ENCODE data around the gene ZNF576. TPM values are rescaled to one million over a fixed set of nuclear protein-coding genes. Genes with fewer than 3 reads are reported as not detected.

ZNF576 gene
- total and polyA plus RNA-seq, 2 of the 4 experiments (the other 2 are of a cell fraction), result 13.8 to 19.5 TPM

- Histone ChIP-seq H3K4me2 (ENCODE audit: low read depth, low read length) (no peak overlapping the region), H3K79me1 (ENCODE audit: low read depth in 1 of 2, low read length in 2 of 2) (no peaks in the 10 kb centered on the region), H3K9me3 (ENCODE audit: control insufficient read depth, insufficient read depth, low read length) (no peaks in the 10 kb centered on the region), H3K56ac (ENCODE audit: extremely low read depth, insufficient read depth, low read length) (no peak overlapping the region), H4K8ac (ENCODE audit: low read depth in 2 of 2, low read length in 2 of 2) (peak overlapping the region; percentile 2 to 78; a peak in 1 of 4 replicates), H3K36me3 (ENCODE audit: control insufficient read depth, insufficient read depth, low read length) (no peaks in the 10 kb centered on the region), H3K4me3 (ENCODE audit: insufficient read depth, low read depth, low read length) (no peak overlapping the region), H3K18ac (ENCODE audit: low read depth, low read length) (no peak overlapping the region), H2BK20ac (ENCODE audit: low read depth, low read length) (no peak overlapping the region), H3K9ac (ENCODE audit: low read depth, low read length) (no peak overlapping the region), H3K14ac (replicated peaks; ENCODE audit: low read depth, low read length) (no peak overlapping the region), H2AFZ (replicated peaks; ENCODE audit: low read length, poor library complexity) (peak overlapping the region; percentile 0), H2BK5ac (ENCODE audit: low read depth, low read length, poor library complexity, severe bottlenecking) (no peak overlapping the region), H3K4me1 (ENCODE audit: control insufficient read depth, insufficient read depth, low read length) (peaks cover 5% of the 10 kb centered on the region; the same call in 1 of the 2 replicates), H2BK120ac (ENCODE audit: low read depth, low read length) (no peak overlapping the region), H4K20me1 (ENCODE audit: insufficient read depth, low read length) (no peaks in the 10 kb centered on the region), H3K4ac (ENCODE audit: low read depth, low read length) (no peak overlapping the region), H4K91ac (ENCODE audit: insufficient read depth, low read depth, low read length) (no peak overlapping the region), H3K27ac (ENCODE audit: insufficient read depth, low read length) (no peak overlapping the region), H3K9me1 (ENCODE audit: insufficient read depth, low read length) (no peaks in the 10 kb centered on the region), H4K5ac (ENCODE audit: low read depth, low read length) (no peak overlapping the region), H3K23ac (ENCODE audit: low read depth, low read length) (no peak overlapping the region), H3K27me3 (ENCODE audit: control insufficient read depth, insufficient read depth, low read length) (peaks cover 28% of the 10 kb centered on the region), H2BK15ac (ENCODE audit: low read depth, low read length) (no peak overlapping the region), H2AK9ac (replicated peaks; ENCODE audit: low read depth, low read length, poor library complexity) (peak overlapping the region; percentile 50), H2AK5ac (ENCODE audit: low read depth, low read length) (no peak overlapping the region)
- ATAC-seq (ENCODE audit: low read depth), result no peak; the same call in 1 of the 2 replicates
- intact Hi-C loops (cut with micrococcal nuclease) (no loop called here), in situ Hi-C loops (cut with MboI; ENCODE audit: low sequenced_read_pairs) (no loop called here), dilution Hi-C loops (cut with HindIII; ENCODE audit: low sequenced_read_pairs, unreplicated experiment) (no loop called here)
- BruUV-seq (replicated peaks), result no TSS peak
- no peak for DNase-seq
- CTCF ChIA-PET, result no interaction called here
- POLR2A ChIA-PET (ENCODE audit: unreplicated experiment), result no interaction called here
- TF ChIP-seq, protein P1, sequence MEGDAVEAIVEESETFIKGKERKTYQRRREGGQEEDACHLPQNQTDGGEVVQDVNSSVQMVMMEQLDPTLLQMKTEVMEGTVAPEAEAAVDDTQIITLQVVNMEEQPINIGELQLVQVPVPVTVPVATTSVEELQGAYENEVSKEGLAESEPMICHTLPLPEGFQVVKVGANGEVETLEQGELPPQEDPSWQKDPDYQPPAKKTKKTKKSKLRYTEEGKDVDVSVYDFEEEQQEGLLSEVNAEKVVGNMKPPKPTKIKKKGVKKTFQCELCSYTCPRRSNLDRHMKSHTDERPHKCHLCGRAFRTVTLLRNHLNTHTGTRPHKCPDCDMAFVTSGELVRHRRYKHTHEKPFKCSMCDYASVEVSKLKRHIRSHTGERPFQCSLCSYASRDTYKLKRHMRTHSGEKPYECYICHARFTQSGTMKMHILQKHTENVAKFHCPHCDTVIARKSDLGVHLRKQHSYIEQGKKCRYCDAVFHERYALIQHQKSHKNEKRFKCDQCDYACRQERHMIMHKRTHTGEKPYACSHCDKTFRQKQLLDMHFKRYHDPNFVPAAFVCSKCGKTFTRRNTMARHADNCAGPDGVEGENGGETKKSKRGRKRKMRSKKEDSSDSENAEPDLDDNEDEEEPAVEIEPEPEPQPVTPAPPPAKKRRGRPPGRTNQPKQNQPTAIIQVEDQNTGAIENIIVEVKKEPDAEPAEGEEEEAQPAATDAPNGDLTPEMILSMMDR (conservative IDR thresholded peaks at IDR 0.05; ENCODE audit: low read depth, low read length), result no peak
- TF ChIP-seq USF2 (IDR thresholded peaks at IDR 0.05; ENCODE audit: low read depth, low read length) (no peak), SMC3 (IDR thresholded peaks at IDR 0.05; ENCODE audit: low read depth, low read length) (no peak), MXI1 (IDR thresholded peaks at IDR 0.05; ENCODE audit: borderline replicate concordance, low read depth, low read length) (no peak), RCOR1 (IDR thresholded peaks at IDR 0.05; ENCODE audit: insufficient replicate concordance, low read length) (no peak), POLR2A (IDR thresholded peaks at IDR 0.05; ENCODE audit: low read depth, low read length) (no peak), MAFK (IDR thresholded peaks at IDR 0.05; ENCODE audit: low read depth, low read length) (no peak), CHD1 (IDR thresholded peaks at IDR 0.05; ENCODE audit: low read depth, low read length) (no peak), NFE2L2 (IDR thresholded peaks at IDR 0.05; ENCODE audit: low read depth, low read length) (no peak), BHLHE40 (IDR thresholded peaks at IDR 0.05; ENCODE audit: low read depth, low read length) (no peak), RAD21 (IDR thresholded peaks at IDR 0.05; ENCODE audit: low read length) (no peak), FOS (IDR thresholded peaks at IDR 0.05; ENCODE audit: low read depth, low read length) (no peak), MAZ (IDR thresholded peaks at IDR 0.05; ENCODE audit: borderline replicate concordance, low read depth, low read length) (no peak), CEBPB (IDR thresholded peaks at IDR 0.05; ENCODE audit: low read depth, low read length) (no peak), RFX5 (IDR thresholded peaks at IDR 0.05; ENCODE audit: low read depth, low read length) (no peak)
- TF ChIP-seq, protein P2, sequence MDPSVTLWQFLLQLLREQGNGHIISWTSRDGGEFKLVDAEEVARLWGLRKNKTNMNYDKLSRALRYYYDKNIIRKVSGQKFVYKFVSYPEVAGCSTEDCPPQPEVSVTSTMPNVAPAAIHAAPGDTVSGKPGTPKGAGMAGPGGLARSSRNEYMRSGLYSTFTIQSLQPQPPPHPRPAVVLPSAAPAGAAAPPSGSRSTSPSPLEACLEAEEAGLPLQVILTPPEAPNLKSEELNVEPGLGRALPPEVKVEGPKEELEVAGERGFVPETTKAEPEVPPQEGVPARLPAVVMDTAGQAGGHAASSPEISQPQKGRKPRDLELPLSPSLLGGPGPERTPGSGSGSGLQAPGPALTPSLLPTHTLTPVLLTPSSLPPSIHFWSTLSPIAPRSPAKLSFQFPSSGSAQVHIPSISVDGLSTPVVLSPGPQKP (IDR thresholded peaks at IDR 0.05; ENCODE audit: borderline replicate concordance, low read depth, low read length), result no peak
- WGBS, 2 experiments (ENCODE audit: extremely low coverage in 2 of 2, insufficient read length in 1 of 2), result no CpG with 5 or more reads among the region's 5 CpGs
These were observed 38.1 kb downstream of the ZNF576 start for GRCh38 chr19:43634506-43634871.

All from IMR-90 (cell line).